ENCODE results near the gene SS18L1. TPM values are rescaled to one million over a fixed set of nuclear protein-coding genes. Genes with fewer than 3 reads are reported as not detected.

SS18L1 gene
- total RNA-seq, 2 experiments from 2014 or later, result 17.0 to 17.7 TPM

DNA sequence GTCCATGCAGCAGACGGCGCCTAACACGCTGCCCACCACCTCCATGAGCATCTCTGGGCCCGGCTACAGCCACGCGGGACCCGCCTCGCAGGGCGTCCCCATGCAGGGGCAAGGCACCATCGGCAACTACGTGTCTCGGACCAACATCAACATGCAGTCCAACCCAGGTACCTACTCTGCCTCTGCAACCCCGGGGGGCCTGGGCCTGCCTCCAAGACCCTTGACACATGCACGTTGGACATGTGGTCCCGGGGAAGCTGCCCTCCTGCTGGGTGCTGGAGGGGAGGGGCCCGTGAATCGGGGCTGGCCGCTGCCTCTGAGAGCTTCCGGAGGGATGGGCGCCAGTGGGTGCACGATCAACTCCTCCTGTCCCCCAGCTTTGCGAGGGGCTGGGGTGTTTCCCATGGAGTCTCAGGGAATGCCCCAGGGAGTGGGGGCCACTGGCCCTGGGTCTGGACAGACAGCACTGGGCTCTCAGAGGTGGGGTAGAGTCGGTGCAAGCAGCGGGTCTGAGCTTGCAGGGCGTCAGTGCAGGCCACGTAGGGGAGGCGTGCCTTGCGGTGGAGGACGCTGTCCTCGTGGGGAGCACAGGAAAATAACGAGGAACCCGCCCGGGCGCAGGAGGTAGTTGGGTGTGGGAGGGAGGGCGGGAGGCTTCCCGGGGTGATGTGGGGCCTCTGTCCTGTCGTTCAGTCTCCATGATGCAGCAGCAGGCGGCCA, 19.4 kb downstream of the SS18L1 start:
- no peak for DNase-seq (ENCODE audit: low spot score)
- Histone ChIP-seq H2AFZ (ENCODE audit: low read length) (no peak overlapping the region), H3K9me2 (ENCODE audit: insufficient read depth, low read length) (no peaks in the 10 kb centered on the region), H3K27ac (ENCODE audit: low read depth, low read length, poor library complexity, severe bottlenecking) (no peak overlapping the region), H3K79me2 (ENCODE audit: insufficient read depth, low read depth, low read length) (no peaks in the 10 kb centered on the region), H3K4me2 (ENCODE audit: low read length) (no peak overlapping the region), H4K20me1 (ENCODE audit: insufficient read depth, low read length) (no peaks in the 10 kb centered on the region), H3K4me1 (ENCODE audit: insufficient read depth, low read length, poor library complexity, severe bottlenecking) (no peaks in the 10 kb centered on the region), H3K4me3 (ENCODE audit: low read depth, low read length, poor library complexity, severe bottlenecking) (no peak overlapping the region), H3K9me3 (ENCODE audit: low read length) (no peaks in the 10 kb centered on the region), H3K36me3 (ENCODE audit: insufficient read depth, low read length) (peaks cover 14% of the 10 kb centered on the region)
- POLR2A ChIA-PET, result no interaction called here
- CTCF ChIA-PET (ENCODE audit: unreplicated experiment), result no interaction called here
- intact Hi-C loops (cut with micrococcal nuclease; ENCODE audit: unreplicated experiment), result no loop called here
- TF ChIP-seq, protein P1, sequence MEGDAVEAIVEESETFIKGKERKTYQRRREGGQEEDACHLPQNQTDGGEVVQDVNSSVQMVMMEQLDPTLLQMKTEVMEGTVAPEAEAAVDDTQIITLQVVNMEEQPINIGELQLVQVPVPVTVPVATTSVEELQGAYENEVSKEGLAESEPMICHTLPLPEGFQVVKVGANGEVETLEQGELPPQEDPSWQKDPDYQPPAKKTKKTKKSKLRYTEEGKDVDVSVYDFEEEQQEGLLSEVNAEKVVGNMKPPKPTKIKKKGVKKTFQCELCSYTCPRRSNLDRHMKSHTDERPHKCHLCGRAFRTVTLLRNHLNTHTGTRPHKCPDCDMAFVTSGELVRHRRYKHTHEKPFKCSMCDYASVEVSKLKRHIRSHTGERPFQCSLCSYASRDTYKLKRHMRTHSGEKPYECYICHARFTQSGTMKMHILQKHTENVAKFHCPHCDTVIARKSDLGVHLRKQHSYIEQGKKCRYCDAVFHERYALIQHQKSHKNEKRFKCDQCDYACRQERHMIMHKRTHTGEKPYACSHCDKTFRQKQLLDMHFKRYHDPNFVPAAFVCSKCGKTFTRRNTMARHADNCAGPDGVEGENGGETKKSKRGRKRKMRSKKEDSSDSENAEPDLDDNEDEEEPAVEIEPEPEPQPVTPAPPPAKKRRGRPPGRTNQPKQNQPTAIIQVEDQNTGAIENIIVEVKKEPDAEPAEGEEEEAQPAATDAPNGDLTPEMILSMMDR (conservative IDR thresholded peaks at IDR 0.05; ENCODE audit: low read length), result no peak
- TF ChIP-seq EZH2phosphoT487 (IDR thresholded peaks at IDR 0.05; ENCODE audit: borderline replicate concordance, low read depth, low read length), result no peak
- no TSS peak for BruUV-seq (replicated peaks)

DNA sequence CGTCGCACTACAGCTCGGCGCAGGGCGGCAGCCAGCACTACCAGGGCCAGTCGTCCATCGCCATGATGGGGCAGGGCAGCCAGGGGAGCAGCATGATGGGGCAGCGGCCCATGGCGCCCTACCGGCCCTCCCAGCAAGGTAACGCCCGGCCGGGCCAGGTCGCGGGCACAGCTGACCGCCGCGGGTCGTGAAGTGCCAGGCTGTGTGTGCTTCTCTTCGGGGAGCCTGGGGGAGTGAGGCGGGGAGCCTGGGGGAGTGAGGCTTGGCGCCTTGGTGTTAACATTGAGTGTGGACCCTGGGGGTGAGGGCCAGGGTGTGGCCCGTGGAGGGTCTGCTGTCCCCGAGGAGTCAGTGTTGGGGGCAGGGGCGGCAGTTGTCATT, 19.9 kb downstream of the SS18L1 start:
- no TSS peak for BruUV-seq (replicated peaks)
- ChIA-PET POLR2A (no interaction called here), CTCF (ENCODE audit: unreplicated experiment) (no interaction called here)
- Histone ChIP-seq H4K20me1 (ENCODE audit: insufficient read depth, low read length) (no peaks in the 10 kb centered on the region), H3K9me2 (ENCODE audit: insufficient read depth, low read length) (no peaks in the 10 kb centered on the region), H3K4me1 (ENCODE audit: insufficient read depth, low read length, poor library complexity, severe bottlenecking) (no peaks in the 10 kb centered on the region), H3K36me3 (ENCODE audit: insufficient read depth, low read length) (peaks cover 20% of the 10 kb centered on the region), H3K9me3 (ENCODE audit: low read length) (no peaks in the 10 kb centered on the region), H3K27ac (ENCODE audit: low read depth, low read length, poor library complexity, severe bottlenecking) (no peak overlapping the region), H3K4me2 (ENCODE audit: low read length) (no peak overlapping the region), H3K79me2 (ENCODE audit: insufficient read depth, low read depth, low read length) (no peaks in the 10 kb centered on the region), H2AFZ (ENCODE audit: low read length) (no peak overlapping the region), H3K4me3 (ENCODE audit: low read depth, low read length, poor library complexity, severe bottlenecking) (no peak overlapping the region)
- no peak for DNase-seq (ENCODE audit: low spot score)
- TF ChIP-seq, protein P1 (conservative IDR thresholded peaks at IDR 0.05; ENCODE audit: low read length), result no peak
- TF ChIP-seq EZH2phosphoT487 (IDR thresholded peaks at IDR 0.05; ENCODE audit: borderline replicate concordance, low read depth, low read length), result no peak
- intact Hi-C loops (cut with micrococcal nuclease; ENCODE audit: unreplicated experiment), result no loop called here

DNA sequence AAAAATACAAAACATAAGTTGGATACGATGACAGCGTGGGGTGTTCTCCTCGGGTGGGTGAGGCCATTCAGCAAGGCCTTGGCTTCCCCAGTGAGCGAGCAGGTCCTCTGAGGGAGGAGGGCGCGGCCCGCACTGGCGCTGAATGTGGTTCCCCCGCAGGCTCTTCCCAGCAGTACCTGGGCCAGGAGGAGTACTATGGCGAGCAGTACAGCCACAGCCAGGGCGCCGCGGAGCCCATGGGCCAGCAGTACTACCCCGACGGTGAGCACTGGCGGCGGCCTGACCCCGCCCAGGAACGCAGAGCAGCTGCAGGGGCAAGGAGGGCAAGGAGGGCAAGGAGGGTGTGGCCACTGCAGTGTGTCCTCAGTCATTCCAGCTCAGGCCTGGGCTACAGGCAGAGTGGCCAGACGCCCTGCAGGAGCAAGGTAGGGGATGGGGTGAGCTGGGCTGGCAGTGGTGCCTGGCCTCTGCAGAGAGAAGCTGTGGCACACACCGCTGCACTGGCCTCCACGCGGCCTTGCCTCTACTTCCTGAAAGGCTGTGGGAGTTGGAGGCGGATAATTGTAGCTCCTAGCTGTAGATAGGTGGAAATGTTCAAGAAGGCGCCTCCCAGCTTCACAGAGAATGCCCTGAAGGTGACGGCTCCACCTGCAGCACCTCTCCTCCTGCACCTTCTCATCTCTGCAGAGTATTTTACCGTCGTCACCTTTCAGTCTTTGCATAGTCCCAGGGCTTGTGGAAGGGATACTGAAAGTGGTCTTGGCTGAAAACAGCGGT, 20.6 kb downstream of the SS18L1 start:
- no peak overlapping the region for H3K27ac ChIP-seq (ENCODE audit: low read depth, low read length, poor library complexity, severe bottlenecking)
- H3K79me2 ChIP-seq (ENCODE audit: insufficient read depth, low read depth, low read length), result no peaks in the 10 kb centered on the region
- H3K4me1 ChIP-seq (ENCODE audit: insufficient read depth, low read length, poor library complexity, severe bottlenecking), result no peaks in the 10 kb centered on the region
- intact Hi-C loops (cut with micrococcal nuclease; ENCODE audit: unreplicated experiment), result no loop called here
- H3K9me3 ChIP-seq (ENCODE audit: low read length), result no peaks in the 10 kb centered on the region
- no peak overlapping the region for H3K4me3 ChIP-seq (ENCODE audit: low read depth, low read length, poor library complexity, severe bottlenecking)
- H3K9me2 ChIP-seq (ENCODE audit: insufficient read depth, low read length), result no peaks in the 10 kb centered on the region
- H2AFZ ChIP-seq (ENCODE audit: low read length), result no peak overlapping the region
- ChIA-PET CTCF (ENCODE audit: unreplicated experiment) (no interaction called here), POLR2A (no interaction called here)
- no peak for TF ChIP-seq EZH2phosphoT487 (IDR thresholded peaks at IDR 0.05; ENCODE audit: borderline replicate concordance, low read depth, low read length)
- TF ChIP-seq, protein P1 (conservative IDR thresholded peaks at IDR 0.05; ENCODE audit: low read length), result no peak
- no TSS peak for BruUV-seq (replicated peaks)
- no peaks in the 10 kb centered on the region for H4K20me1 ChIP-seq (ENCODE audit: insufficient read depth, low read length)
- peaks cover 21% of the 10 kb centered on the region for H3K36me3 ChIP-seq (ENCODE audit: insufficient read depth, low read length)
- no peak overlapping the region for H3K4me2 ChIP-seq (ENCODE audit: low read length)
- DNase-seq (ENCODE audit: low spot score), result no peak

Data from OCI-LY7 (cell line).